ENCODE data around the gene CBFA2T3.

CBFA2T3 gene

DNA sequence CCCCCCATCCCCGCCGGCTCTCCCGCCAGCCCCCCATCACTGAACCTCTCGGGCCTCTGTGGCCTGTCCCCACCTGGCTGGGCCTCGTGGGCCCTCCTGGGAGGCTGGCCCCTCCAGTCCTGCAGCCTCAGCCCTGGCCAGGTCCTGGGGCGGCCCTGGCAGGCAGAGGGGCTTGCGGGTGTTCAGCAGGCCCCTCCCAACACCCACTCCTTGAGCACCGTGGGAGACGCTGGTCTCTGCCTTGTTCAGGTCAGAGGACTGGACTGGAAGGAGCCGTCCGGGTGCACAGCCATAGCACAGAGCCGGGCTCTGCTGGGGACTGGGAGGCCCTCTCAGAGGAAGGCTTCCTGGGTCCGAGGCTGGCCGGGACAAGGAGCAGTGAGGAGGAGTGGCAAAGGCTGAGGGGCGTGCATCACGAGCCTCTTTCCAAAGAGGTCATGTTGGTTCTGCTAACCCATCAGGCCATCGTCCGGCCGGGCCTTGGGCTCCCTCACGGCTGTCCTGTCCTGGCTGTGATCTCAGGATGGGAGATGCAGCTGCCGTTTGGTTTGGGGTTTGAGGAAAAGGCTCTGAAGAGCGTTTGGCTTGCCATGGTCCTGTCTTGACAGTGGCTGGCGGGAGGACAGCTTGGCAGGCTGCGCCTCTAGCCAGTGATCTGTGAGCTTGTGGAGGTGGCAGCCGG is 104.2 kb downstream of the CBFA2T3 start:
- TF ChIP-seq, protein P1, sequence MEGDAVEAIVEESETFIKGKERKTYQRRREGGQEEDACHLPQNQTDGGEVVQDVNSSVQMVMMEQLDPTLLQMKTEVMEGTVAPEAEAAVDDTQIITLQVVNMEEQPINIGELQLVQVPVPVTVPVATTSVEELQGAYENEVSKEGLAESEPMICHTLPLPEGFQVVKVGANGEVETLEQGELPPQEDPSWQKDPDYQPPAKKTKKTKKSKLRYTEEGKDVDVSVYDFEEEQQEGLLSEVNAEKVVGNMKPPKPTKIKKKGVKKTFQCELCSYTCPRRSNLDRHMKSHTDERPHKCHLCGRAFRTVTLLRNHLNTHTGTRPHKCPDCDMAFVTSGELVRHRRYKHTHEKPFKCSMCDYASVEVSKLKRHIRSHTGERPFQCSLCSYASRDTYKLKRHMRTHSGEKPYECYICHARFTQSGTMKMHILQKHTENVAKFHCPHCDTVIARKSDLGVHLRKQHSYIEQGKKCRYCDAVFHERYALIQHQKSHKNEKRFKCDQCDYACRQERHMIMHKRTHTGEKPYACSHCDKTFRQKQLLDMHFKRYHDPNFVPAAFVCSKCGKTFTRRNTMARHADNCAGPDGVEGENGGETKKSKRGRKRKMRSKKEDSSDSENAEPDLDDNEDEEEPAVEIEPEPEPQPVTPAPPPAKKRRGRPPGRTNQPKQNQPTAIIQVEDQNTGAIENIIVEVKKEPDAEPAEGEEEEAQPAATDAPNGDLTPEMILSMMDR (IDR thresholded peaks at IDR 0.05; ENCODE audit: low read depth, low read length, missing control alignments), result no peak
- no peak for DNase-seq (ENCODE audit: extremely low read depth, low read depth)
- H3K4me3 ChIP-seq (replicated peaks; ENCODE audit: low read depth, low read length), result no peak overlapping the region

- H3K4me3 ChIP-seq (replicated peaks; ENCODE audit: low read depth, low read length), result no peak overlapping the region
- TF ChIP-seq, protein P1 (IDR thresholded peaks at IDR 0.05; ENCODE audit: low read depth, low read length, missing control alignments), result no peak
- DNase-seq (ENCODE audit: extremely low read depth, low read depth), result no peak
Measured at GRCh38 chr16:88871730-88872416, 105.1 kb downstream of the CBFA2T3 start.

GRCh38 chr16:88871349-88871702 is 105.7 kb downstream of the CBFA2T3 start:
- DNase-seq (ENCODE audit: extremely low read depth, low read depth), result no peak
- TF ChIP-seq, protein P1 (IDR thresholded peaks at IDR 0.05; ENCODE audit: low read depth, low read length, missing control alignments), result no peak

DNA sequence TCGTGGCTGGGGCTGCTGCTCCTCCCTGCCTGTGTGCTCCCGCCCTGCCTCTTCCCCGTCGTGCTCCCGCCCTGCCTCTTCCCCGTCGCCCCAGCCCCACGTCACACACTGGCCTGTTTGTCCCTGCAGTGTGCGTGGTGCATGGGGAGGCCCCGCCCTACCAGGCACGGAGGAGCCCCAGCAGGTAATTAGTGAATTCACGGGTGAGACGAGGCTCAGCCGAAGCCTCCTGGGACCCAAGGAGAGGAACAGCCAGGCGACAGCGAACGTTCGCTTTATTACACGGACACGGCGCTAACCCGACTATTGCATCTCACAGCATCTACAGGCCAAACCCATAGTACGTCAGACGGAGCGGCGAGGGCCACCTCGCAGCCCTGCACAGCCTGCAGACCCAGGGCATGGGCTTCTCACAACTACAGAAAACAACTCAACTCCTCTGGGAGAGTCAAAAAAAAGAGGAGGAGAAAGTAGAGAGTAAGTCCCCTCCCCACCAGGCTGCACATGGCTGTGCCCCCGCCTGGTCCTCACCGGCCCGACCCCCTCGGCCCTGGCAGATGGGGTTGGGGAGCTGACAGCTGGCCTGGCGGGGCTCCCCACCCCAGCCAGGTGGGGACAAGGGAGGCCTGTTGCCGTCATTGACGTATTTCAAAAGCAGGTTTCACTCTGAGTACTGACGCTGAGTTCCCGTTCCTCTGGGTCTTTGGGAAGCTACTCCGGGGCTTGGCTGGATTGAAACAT is 106.2 kb downstream of the CBFA2T3 start:
- DNase-seq (ENCODE audit: extremely low read depth, low read depth), result no peak
- no peak overlapping the region for H3K4me3 ChIP-seq (replicated peaks; ENCODE audit: low read depth, low read length)
- TF ChIP-seq, protein P1 (IDR thresholded peaks at IDR 0.05; ENCODE audit: low read depth, low read length, missing control alignments), result no peak

More at GRCh38 chr16:88871349-88871702, 105.7 kb downstream of the CBFA2T3 start:
- H3K4me3 ChIP-seq (replicated peaks; ENCODE audit: low read depth, low read length), result no peak overlapping the region

- TF ChIP-seq, protein P1 (IDR thresholded peaks at IDR 0.05; ENCODE audit: low read depth, low read length, missing control alignments), result no peak
- no peak for DNase-seq (ENCODE audit: extremely low read depth, low read depth)
- H3K4me3 ChIP-seq (replicated peaks; ENCODE audit: low read depth, low read length), result no peak overlapping the region
Measured at GRCh38 chr16:88869673-88869980, 107.4 kb downstream of the CBFA2T3 start.

- DNase-seq (ENCODE audit: extremely low read depth, low read depth), result no peak
- TF ChIP-seq, protein P1 (IDR thresholded peaks at IDR 0.05; ENCODE audit: low read depth, low read length, missing control alignments), result no peak
- no peak overlapping the region for H3K4me3 ChIP-seq (replicated peaks; ENCODE audit: low read depth, low read length)
Measured at GRCh38 chr16:88868974-88869672, 107.9 kb downstream of the CBFA2T3 start.

Data from HFF-Myc (cell line).